Endodermal cell (in vitro differentiated cells): ENCODE data around the gene ARHGEF9. TPM values are rescaled to one million over a fixed set of nuclear protein-coding genes. Genes with fewer than 3 reads are reported as not detected.

Experiments
- DNase-seq: peaks from one replicate; pipeline ENCODE4 v3.0.0-alpha.2; 2017
- H3K27ac ChIP-seq: 2 replicates; pipeline ENCODE4 v1.5.1; 2013; ENCODE audit warnings: mild to moderate bottlenecking, low read depth, low read length, moderate library complexity
- H3K27me3 ChIP-seq: 2 replicates; pipeline ENCODE4 v1.6.1; 2013; ENCODE audit warnings: mild to moderate bottlenecking, low read length, moderate library complexity; ENCODE audit not compliant: insufficient read depth, control insufficient read depth, poor library complexity, severe bottlenecking
- H3K36me3 ChIP-seq: 2 replicates; pipeline ENCODE4 v1.7.0; 2013; ENCODE audit warnings: mild to moderate bottlenecking, low read length, moderate library complexity; ENCODE audit not compliant: control insufficient read depth, insufficient read depth
- H3K4me1 ChIP-seq: one replicate; pipeline ENCODE4 v1.7.0; 2013; ENCODE audit warnings: low read length; ENCODE audit not compliant: control insufficient read depth, insufficient read depth
- H3K4me3 ChIP-seq: 2 replicates; pipeline ENCODE4 v1.5.1; 2013; ENCODE audit warnings: mild to moderate bottlenecking, low read length, moderate library complexity
- H3K9ac ChIP-seq: 2 replicates; pipeline ENCODE4 v1.6.1; 2013; ENCODE audit warnings: mild to moderate bottlenecking, low read length, moderate library complexity; ENCODE audit not compliant: poor library complexity, severe bottlenecking; ENCODE audit errors: extremely low read depth
- H3K9me3 ChIP-seq: 2 replicates; pipeline ENCODE4 v1.6.1; 2013; ENCODE audit warnings: mild to moderate bottlenecking, low read length, moderate library complexity; ENCODE audit not compliant: control insufficient read depth
- H3K27ac Mint-ChIP-seq: 2 replicates; pipeline ENCODE4 v1.8.0; 2020; ENCODE audit warnings: mixed read lengths
- H3K27me3 Mint-ChIP-seq: 2 replicates; pipeline ENCODE4 v1.8.0; 2021; ENCODE audit warnings: mild to moderate bottlenecking, mixed read lengths; ENCODE audit not compliant: insufficient read depth
- H3K36me3 Mint-ChIP-seq: 2 replicates; pipeline ENCODE4 v1.8.0; 2020; ENCODE audit warnings: low read depth, mixed read lengths
- H3K4me1 Mint-ChIP-seq: 2 replicates; pipeline ENCODE4 v1.8.0; 2020; ENCODE audit warnings: mixed read lengths
- H3K4me3 Mint-ChIP-seq: 2 replicates; pipeline ENCODE4 v1.8.0; 2020; ENCODE audit warnings: mild to moderate bottlenecking, moderate library complexity, mixed read lengths
- H3K9me3 Mint-ChIP-seq: 2 replicates; pipeline ENCODE4 v1.8.0; 2020; ENCODE audit warnings: mild to moderate bottlenecking, mixed read lengths
- WGBS, 2 experiments: methylation state at CpG; one replicate each; pipeline versions ENCODE4 v1.1.5 to v1.1.7; 2013; ENCODE audit warnings: missing lambda C conversion rate in 2 of 2, mixed read lengths in 1 of 2; ENCODE audit not compliant: insufficient coverage in 1 of 2, insufficient read length in 1 of 2; 5-methylcytosine and 5-hydroxymethylcytosine counted together
- total RNA-seq, 2 donors: library from RNA; stranded (reverse); fragmentation: NEBNext Ultra II Directional in 1 of 2; extraction: Animal tissue kit (Norgen Biotek cat#: 25700) in 1 of 2; gene quantifications; 2 replicates in 1 of 2; 3 replicates in 1 of 2; pipeline ENCODE4 v1.2.1, GENCODE V29; 2021
- TF ChIP-seq, protein P1 (sequence below): fragments of 200-600 bp; sonication (generic); conservative IDR thresholded peaks from 2 replicates; pipeline ENCODE4 v1.5.0; 2021; ENCODE audit warnings: antibody characterized with exemption, mild to moderate bottlenecking

The ARHGEF9 gene
- total RNA-seq, 2 donors from 2014 or later: 12.2 to 16.8 TPM

DNA sequence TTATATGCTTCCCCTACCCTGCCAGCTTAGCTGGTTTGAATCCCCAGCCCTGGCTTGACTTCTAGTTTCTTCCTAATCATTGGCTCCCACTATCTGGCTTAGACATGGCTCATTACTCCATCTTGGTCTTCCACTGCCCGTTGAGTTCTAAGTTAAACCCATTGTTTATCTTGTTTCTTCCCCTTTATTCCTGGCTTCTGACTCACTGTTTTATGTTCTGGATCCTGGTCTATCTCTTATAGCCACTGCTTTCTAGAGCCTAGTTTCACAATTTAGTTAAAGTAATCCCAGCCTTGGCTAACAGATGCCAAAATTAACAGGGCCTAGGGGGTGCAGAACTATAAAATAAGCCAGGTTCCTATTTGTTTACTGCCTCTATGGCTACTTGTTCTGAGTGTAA lies 120.9 kb downstream of the ARHGEF9 start:
- Mint-ChIP-seq H3K9me3 (peaks cover 30% of the 10 kb centered on the region), H3K27me3 (no peaks in the 10 kb centered on the region), H3K4me3 (no peak overlapping the region), H3K36me3 (peaks cover 4% of the 10 kb centered on the region), H3K4me1 (no peaks in the 10 kb centered on the region), H3K27ac (no peak overlapping the region)
- Histone ChIP-seq H3K27ac (no peak overlapping the region), H3K9me3 (no peaks in the 10 kb centered on the region), H3K36me3 (no peaks in the 10 kb centered on the region), H3K9ac (no peak overlapping the region), H3K27me3 (no peaks in the 10 kb centered on the region), H3K4me1 (no peaks in the 10 kb centered on the region), H3K4me3 (no peak overlapping the region)
- TF ChIP-seq, protein P1, sequence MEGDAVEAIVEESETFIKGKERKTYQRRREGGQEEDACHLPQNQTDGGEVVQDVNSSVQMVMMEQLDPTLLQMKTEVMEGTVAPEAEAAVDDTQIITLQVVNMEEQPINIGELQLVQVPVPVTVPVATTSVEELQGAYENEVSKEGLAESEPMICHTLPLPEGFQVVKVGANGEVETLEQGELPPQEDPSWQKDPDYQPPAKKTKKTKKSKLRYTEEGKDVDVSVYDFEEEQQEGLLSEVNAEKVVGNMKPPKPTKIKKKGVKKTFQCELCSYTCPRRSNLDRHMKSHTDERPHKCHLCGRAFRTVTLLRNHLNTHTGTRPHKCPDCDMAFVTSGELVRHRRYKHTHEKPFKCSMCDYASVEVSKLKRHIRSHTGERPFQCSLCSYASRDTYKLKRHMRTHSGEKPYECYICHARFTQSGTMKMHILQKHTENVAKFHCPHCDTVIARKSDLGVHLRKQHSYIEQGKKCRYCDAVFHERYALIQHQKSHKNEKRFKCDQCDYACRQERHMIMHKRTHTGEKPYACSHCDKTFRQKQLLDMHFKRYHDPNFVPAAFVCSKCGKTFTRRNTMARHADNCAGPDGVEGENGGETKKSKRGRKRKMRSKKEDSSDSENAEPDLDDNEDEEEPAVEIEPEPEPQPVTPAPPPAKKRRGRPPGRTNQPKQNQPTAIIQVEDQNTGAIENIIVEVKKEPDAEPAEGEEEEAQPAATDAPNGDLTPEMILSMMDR: no peak
- WGBS, 2 experiments: 85% methylated on average over 1 of the region's 1 CpG; no CpG with 5 or more reads in 1 of the 2 experiments
- DNase-seq: no peak

DNA sequence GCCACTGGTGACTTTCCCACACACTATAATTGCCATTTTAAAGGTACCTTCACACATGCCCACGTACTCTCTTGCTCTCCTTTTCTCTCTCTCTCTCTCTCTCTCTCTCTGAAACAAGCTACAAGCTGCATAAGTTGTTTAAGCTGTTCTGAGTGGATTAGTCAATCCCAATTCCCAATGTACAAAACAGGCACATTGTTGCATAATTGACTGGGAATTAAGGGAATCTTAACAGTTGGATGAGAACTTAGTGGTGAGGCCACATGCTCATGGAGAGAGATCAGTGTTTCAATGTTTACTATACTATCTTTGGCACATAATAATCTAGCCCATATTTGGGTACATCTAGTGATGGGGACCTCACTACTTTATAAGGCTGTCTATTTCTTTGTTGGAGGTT lies 123.3 kb downstream of the ARHGEF9 start:
- Histone ChIP-seq H3K9me3 (no peaks in the 10 kb centered on the region), H3K4me1 (no peaks in the 10 kb centered on the region), H3K27ac (no peak overlapping the region), H3K4me3 (no peak overlapping the region), H3K27me3 (no peaks in the 10 kb centered on the region), H3K9ac (no peak overlapping the region), H3K36me3 (no peaks in the 10 kb centered on the region)
- Mint-ChIP-seq H3K36me3 (peaks cover 4% of the 10 kb centered on the region), H3K27ac (no peak overlapping the region), H3K9me3 (peaks cover 35% of the 10 kb centered on the region), H3K4me3 (no peak overlapping the region), H3K27me3 (no peaks in the 10 kb centered on the region), H3K4me1 (no peaks in the 10 kb centered on the region)
- DNase-seq: no peak
- TF ChIP-seq, protein P1: no peak
- WGBS, 2 experiments: 100% methylated on average over 1 of the region's 1 CpG; no CpG with 5 or more reads in 1 of the 2 experiments

DNA sequence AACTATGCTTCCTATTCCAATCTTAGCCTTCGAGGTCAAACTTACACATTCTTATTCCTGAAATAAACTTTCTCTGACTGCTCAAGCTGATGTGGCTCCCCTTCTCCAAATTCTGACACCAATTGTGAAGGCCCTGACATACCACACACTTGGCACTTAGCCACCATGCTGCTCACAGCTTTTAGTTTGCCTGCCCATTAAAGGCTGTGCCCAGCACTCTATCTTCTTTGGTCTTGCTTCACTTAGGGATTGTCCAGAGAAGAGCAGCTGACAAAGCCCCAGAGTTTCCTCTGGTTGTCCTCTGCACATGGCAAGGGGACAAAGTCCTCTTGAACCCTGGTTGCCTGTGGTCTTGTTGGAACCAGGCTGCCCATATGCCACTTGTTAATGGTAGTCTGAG lies 126.1 kb downstream of the ARHGEF9 start:
- H3K36me3 Mint-ChIP-seq: peaks cover 8% of the 10 kb centered on the region
- Histone ChIP-seq H3K27me3 (no peaks in the 10 kb centered on the region), H3K36me3 (peaks cover 7% of the 10 kb centered on the region), H3K9ac (no peak overlapping the region), H3K4me1 (no peaks in the 10 kb centered on the region), H3K4me3 (no peak overlapping the region), H3K9me3 (no peaks in the 10 kb centered on the region), H3K27ac (no peak overlapping the region)
- no peak overlapping the region for H3K4me3 Mint-ChIP-seq
- H3K27me3 Mint-ChIP-seq: no peaks in the 10 kb centered on the region
- H3K27ac Mint-ChIP-seq: no peak overlapping the region
- DNase-seq: no peak
- WGBS, 2 experiments: 85% methylated on average over 1 of the region's 1 CpG; no CpG with 5 or more reads in 1 of the 2 experiments
- H3K9me3 Mint-ChIP-seq: peaks cover 28% of the 10 kb centered on the region
- TF ChIP-seq, protein P1: no peak
- no peaks in the 10 kb centered on the region for H3K4me1 Mint-ChIP-seq
